ENCODE data around the gene ADSS1. TPM values are rescaled to one million over a fixed set of nuclear protein-coding genes. Genes with fewer than 3 reads are reported as not detected.

ADSS1 gene
- total and polyA plus RNA-seq, 9 donors: 31.3 to 78.5 (median 56.9) TPM

GRCh38 chr14:104707608-104708595 lies 16.1 kb upstream of the ADSS1 start:
- no peaks in the 10 kb centered on the region for H3K27me3 ChIP-seq (ENCODE audit: control insufficient read depth, insufficient read depth, low read length)
- 30% methylated on average over 22 of the region's 34 CpGs for WGBS (ENCODE audit: insufficient coverage)
- H3K27ac ChIP-seq (ENCODE audit: low read length): no peak overlapping the region
- no peak for DNase-seq
- H3K9me3 ChIP-seq (replicated peaks; ENCODE audit: control insufficient read depth, low read depth, low read length): no peaks in the 10 kb centered on the region
- H3K36me3 ChIP-seq (ENCODE audit: control insufficient read depth, insufficient read depth, low read length): peaks cover 71% of the 10 kb centered on the region
- H3K4me1 ChIP-seq (ENCODE audit: control insufficient read depth, insufficient read depth, low read length): peaks cover 38% of the 10 kb centered on the region
- no peak overlapping the region for H3K4me3 ChIP-seq (ENCODE audit: low read length)

- Histone ChIP-seq H3K4me3 (ENCODE audit: low read length) (no peak overlapping the region), H3K36me3 (ENCODE audit: control insufficient read depth, insufficient read depth, low read length) (peaks cover 71% of the 10 kb centered on the region), H3K4me1 (ENCODE audit: control insufficient read depth, insufficient read depth, low read length) (peaks cover 41% of the 10 kb centered on the region), H3K9me3 (replicated peaks; ENCODE audit: control insufficient read depth, low read depth, low read length) (no peaks in the 10 kb centered on the region), H3K27ac (ENCODE audit: low read length) (no peak overlapping the region), H3K27me3 (ENCODE audit: control insufficient read depth, insufficient read depth, low read length) (no peaks in the 10 kb centered on the region)
- 41% methylated on average over 13 of the region's 20 CpGs for WGBS (ENCODE audit: insufficient coverage)
- DNase-seq: peak; percentile 75
These were observed 15.3 kb upstream of the ADSS1 start for GRCh38 chr14:104708606-104709268.

- no peaks in the 10 kb centered on the region for H3K9me3 ChIP-seq (replicated peaks; ENCODE audit: control insufficient read depth, low read depth, low read length)
- H3K36me3 ChIP-seq (ENCODE audit: control insufficient read depth, insufficient read depth, low read length): peaks cover 71% of the 10 kb centered on the region
- DNase-seq: peak; percentile 63
- peaks cover 41% of the 10 kb centered on the region for H3K4me1 ChIP-seq (ENCODE audit: control insufficient read depth, insufficient read depth, low read length)
- WGBS (ENCODE audit: insufficient coverage): 85% methylated on average over 6 of the region's 18 CpGs
- H3K4me3 ChIP-seq (ENCODE audit: low read length): no peak overlapping the region
- no peak overlapping the region for H3K27ac ChIP-seq (ENCODE audit: low read length)
- H3K27me3 ChIP-seq (ENCODE audit: control insufficient read depth, insufficient read depth, low read length): no peaks in the 10 kb centered on the region
These were observed 14.5 kb upstream of the ADSS1 start for GRCh38 chr14:104709387-104710039.

GRCh38 chr14:104710071-104710735 lies 13.8 kb upstream of the ADSS1 start:
- H3K36me3 ChIP-seq (ENCODE audit: control insufficient read depth, insufficient read depth, low read length): peaks cover 73% of the 10 kb centered on the region
- no peak overlapping the region for H3K4me3 ChIP-seq (ENCODE audit: low read length)
- no peak overlapping the region for H3K27ac ChIP-seq (ENCODE audit: low read length)
- WGBS (ENCODE audit: insufficient coverage): 91% methylated on average over 31 of the region's 34 CpGs
- H3K9me3 ChIP-seq (replicated peaks; ENCODE audit: control insufficient read depth, low read depth, low read length): no peaks in the 10 kb centered on the region
- peaks cover 47% of the 10 kb centered on the region for H3K4me1 ChIP-seq (ENCODE audit: control insufficient read depth, insufficient read depth, low read length)
- DNase-seq: no peak
- no peaks in the 10 kb centered on the region for H3K27me3 ChIP-seq (ENCODE audit: control insufficient read depth, insufficient read depth, low read length)

DNA sequence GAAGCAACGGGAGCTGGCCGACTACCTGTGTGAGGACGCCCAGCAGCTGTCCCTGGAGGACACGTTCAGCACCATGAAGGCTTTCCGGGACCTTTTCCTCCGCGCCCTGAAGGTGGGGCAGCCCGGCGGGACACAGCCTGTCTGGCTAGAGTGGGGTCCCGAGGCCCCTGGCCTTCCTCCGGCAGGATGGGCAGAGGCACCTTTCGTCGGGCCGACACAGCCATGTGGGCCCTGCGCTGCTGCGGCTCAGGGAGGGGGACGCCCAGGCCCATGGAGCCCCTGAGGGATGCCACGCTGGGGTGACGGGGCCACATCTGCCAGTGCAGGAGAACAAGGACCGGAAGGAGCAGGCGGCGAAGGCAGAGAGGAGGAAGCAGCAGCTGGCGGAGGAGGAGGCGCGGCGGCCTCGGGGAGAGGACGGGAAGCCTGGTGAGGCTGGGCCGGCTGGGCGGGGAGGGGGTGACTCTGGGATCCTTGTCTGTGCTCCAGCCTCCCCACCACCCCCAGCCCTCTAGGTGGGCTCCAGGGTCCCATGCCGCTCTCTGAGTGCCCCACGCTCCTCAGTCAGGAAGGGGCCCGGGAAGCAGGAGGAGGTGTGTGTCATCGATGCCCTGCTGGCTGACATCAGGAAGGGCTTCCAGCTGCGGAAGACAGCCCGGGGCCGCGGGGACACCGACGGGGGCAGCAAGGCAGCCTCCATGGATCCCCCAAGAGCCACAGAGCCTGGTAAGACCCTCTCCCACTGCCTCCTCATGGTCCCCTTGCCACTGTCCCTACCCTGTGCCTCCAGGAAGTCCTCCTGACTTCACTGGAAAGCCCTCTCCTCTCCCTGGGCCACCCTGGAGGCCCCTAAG lies 10.9 kb upstream of the ADSS1 start:
- no peak for DNase-seq
- no peak overlapping the region for H3K4me3 ChIP-seq (ENCODE audit: low read length)
- WGBS (ENCODE audit: insufficient coverage): 88% methylated on average over 28 of the region's 40 CpGs
- H3K9me3 ChIP-seq (replicated peaks; ENCODE audit: control insufficient read depth, low read depth, low read length): no peaks in the 10 kb centered on the region
- H3K4me1 ChIP-seq (ENCODE audit: control insufficient read depth, insufficient read depth, low read length): peaks cover 39% of the 10 kb centered on the region
- peak overlapping the region; percentile 20 for H3K27ac ChIP-seq (ENCODE audit: low read length)
- no peaks in the 10 kb centered on the region for H3K27me3 ChIP-seq (ENCODE audit: control insufficient read depth, insufficient read depth, low read length)
- H3K36me3 ChIP-seq (ENCODE audit: control insufficient read depth, insufficient read depth, low read length): peaks cover 80% of the 10 kb centered on the region

DNA sequence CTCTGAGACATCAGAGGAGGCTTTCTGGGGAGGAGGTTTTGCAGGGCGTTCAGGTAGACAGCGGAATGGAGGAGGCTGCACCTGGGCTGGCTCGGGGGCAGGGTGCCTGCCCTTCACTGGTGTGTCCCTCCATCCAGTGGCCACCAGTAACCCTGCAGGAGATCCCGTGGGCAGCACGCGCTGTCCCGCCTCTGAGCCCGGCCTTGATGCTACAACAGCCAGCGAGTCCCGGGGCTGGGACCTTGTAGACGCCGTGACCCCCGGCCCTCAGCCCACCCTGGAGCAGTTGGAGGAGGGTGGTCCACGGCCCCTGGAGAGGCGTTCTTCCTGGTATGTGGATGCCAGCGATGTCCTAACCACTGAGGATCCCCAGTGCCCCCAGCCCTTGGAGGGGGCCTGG lies 10.0 kb upstream of the ADSS1 start:
- Histone ChIP-seq H3K27me3 (ENCODE audit: control insufficient read depth, insufficient read depth, low read length) (no peaks in the 10 kb centered on the region), H3K4me3 (ENCODE audit: low read length) (no peak overlapping the region), H3K4me1 (ENCODE audit: control insufficient read depth, insufficient read depth, low read length) (peaks cover 40% of the 10 kb centered on the region), H3K36me3 (ENCODE audit: control insufficient read depth, insufficient read depth, low read length) (peaks cover 88% of the 10 kb centered on the region), H3K9me3 (replicated peaks; ENCODE audit: control insufficient read depth, low read depth, low read length) (no peaks in the 10 kb centered on the region), H3K27ac (ENCODE audit: low read length) (no peak overlapping the region)
- WGBS (ENCODE audit: insufficient coverage): 90% methylated on average over 16 of the region's 16 CpGs
- DNase-seq: no peak

GRCh38 chr14:104714681-104715080 lies 9.3 kb upstream of the ADSS1 start:
- H3K27ac ChIP-seq (ENCODE audit: low read length): no peak overlapping the region

DNA sequence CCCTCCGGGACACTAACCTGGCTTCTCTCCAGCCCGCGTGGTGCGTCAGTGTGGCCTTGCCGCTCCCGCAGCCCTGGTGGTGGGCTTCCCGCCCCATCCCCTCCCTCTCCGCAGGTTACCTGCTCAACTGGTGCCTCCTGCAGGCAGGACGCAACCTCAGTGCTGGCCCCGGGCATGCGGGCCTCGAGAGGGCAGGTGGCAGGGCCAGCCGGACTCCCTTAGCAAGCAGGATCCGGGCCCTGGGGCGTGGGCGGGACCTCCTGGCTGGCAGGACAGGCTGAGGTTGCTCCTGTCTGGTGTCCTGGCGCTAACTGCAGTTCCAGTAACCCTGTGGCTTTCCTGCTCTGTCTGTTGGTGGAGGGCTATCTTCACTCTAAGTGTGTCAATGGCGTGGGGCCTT lies 8.6 kb upstream of the ADSS1 start:
- H3K27me3 ChIP-seq (ENCODE audit: control insufficient read depth, insufficient read depth, low read length): no peaks in the 10 kb centered on the region
- WGBS (ENCODE audit: insufficient coverage): 75% methylated on average over 17 of the region's 18 CpGs
- no peak overlapping the region for H3K27ac ChIP-seq (ENCODE audit: low read length)
- peaks cover 87% of the 10 kb centered on the region for H3K36me3 ChIP-seq (ENCODE audit: control insufficient read depth, insufficient read depth, low read length)
- no peak for DNase-seq
- H3K9me3 ChIP-seq (replicated peaks; ENCODE audit: control insufficient read depth, low read depth, low read length): no peaks in the 10 kb centered on the region
- H3K4me3 ChIP-seq (ENCODE audit: low read length): no peak overlapping the region
- peaks cover 33% of the 10 kb centered on the region for H3K4me1 ChIP-seq (ENCODE audit: control insufficient read depth, insufficient read depth, low read length)

More at GRCh38 chr14:104714681-104715080, 9.3 kb upstream of the ADSS1 start:
- Histone ChIP-seq H3K36me3 (ENCODE audit: control insufficient read depth, insufficient read depth, low read length) (peaks cover 88% of the 10 kb centered on the region), H3K4me3 (ENCODE audit: low read length) (no peak overlapping the region), H3K4me1 (ENCODE audit: control insufficient read depth, insufficient read depth, low read length) (peaks cover 35% of the 10 kb centered on the region), H3K9me3 (replicated peaks; ENCODE audit: control insufficient read depth, low read depth, low read length) (no peaks in the 10 kb centered on the region), H3K27me3 (ENCODE audit: control insufficient read depth, insufficient read depth, low read length) (no peaks in the 10 kb centered on the region)
- no peak for DNase-seq
- 93% methylated on average over 22 of the region's 31 CpGs for WGBS (ENCODE audit: insufficient coverage)

DNA sequence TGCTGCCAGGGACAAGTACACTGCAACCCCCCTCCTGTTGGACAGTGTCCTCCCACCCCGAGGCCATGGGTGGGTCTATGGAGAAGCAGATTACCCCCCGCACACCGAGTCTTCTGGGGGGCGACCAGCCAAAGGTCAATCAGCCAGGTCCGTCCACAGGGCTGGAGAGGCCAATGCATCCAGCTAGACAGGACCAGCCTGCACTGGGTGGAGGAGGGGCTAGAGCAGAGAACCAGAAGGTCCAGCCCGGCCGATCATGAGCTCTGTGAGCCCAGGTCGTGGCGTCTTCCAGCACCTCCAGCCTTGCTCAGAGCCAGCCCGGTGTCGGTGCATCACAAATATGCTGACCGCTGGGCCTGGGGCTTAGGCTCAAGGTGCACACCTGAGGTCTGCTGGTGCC lies 8.2 kb upstream of the ADSS1 start:
- H3K27ac ChIP-seq (ENCODE audit: low read length): no peak overlapping the region
- peaks cover 33% of the 10 kb centered on the region for H3K4me1 ChIP-seq (ENCODE audit: control insufficient read depth, insufficient read depth, low read length)
- H3K4me3 ChIP-seq (ENCODE audit: low read length): no peak overlapping the region
- DNase-seq: no peak
- no peaks in the 10 kb centered on the region for H3K27me3 ChIP-seq (ENCODE audit: control insufficient read depth, insufficient read depth, low read length)
- no peaks in the 10 kb centered on the region for H3K9me3 ChIP-seq (replicated peaks; ENCODE audit: control insufficient read depth, low read depth, low read length)
- WGBS (ENCODE audit: insufficient coverage): 91% methylated on average over 9 of the region's 12 CpGs
- peaks cover 83% of the 10 kb centered on the region for H3K36me3 ChIP-seq (ENCODE audit: control insufficient read depth, insufficient read depth, low read length)
